ENCODE results near the gene SNRNP25.

Gene SNRNP25

GRCh38 chr16:62968-63391 is 9.4 kb downstream of the SNRNP25 start:
- no peak for DNase-seq (ENCODE audit: low read depth in 2 of 2)

GRCh38 chr16:63466-63865 is 9.8 kb downstream of the SNRNP25 start:
- no peak for DNase-seq (ENCODE audit: low read depth in 2 of 2)

GRCh38 chr16:63998-64913 is 10.6 kb downstream of the SNRNP25 start:
- no peak for DNase-seq (ENCODE audit: low read depth in 2 of 2)

GRCh38 chr16:64914-65255 is 11.3 kb downstream of the SNRNP25 start:
- DNase-seq (ENCODE audit: low read depth in 2 of 2), result no peak

GRCh38 chr16:65745-66144 is 12.1 kb downstream of the SNRNP25 start:
- DNase-seq (ENCODE audit: low read depth in 2 of 2), result peak; percentile 80 to 89

- DNase-seq (ENCODE audit: low read depth in 2 of 2), result no peak
Observed at GRCh38 chr16:66309-67182, 12.9 kb downstream of the SNRNP25 start.

- no peak for DNase-seq (ENCODE audit: low read depth in 2 of 2)
Observed at GRCh38 chr16:67183-67791, 13.7 kb downstream of the SNRNP25 start.

- no peak for DNase-seq (ENCODE audit: low read depth in 2 of 2)
Observed at GRCh38 chr16:67884-68789, 14.5 kb downstream of the SNRNP25 start.

- no peak for DNase-seq (ENCODE audit: low read depth in 2 of 2)
Observed at GRCh38 chr16:69181-69580, 15.6 kb downstream of the SNRNP25 start.

GRCh38 chr16:71210-71539 is 17.5 kb downstream of the SNRNP25 start:
- DNase-seq (ENCODE audit: low read depth in 2 of 2), result no peak

- DNase-seq (ENCODE audit: low read depth in 2 of 2), result no peak
Observed at GRCh38 chr16:71540-72401, 18.1 kb downstream of the SNRNP25 start.

- no peak for DNase-seq (ENCODE audit: low read depth in 2 of 2)
Observed at GRCh38 chr16:72561-73548, 19.2 kb downstream of the SNRNP25 start, which contains the start of gene RHBDF1. TSS of gene RHBDF1 (minus strand) at chr16:72631. CDS start at chr16:65015, 7,616 bp downstream.

GRCh38 chr16:74051-74746 is 20.6 kb downstream of the SNRNP25 start:
- no peak for DNase-seq (ENCODE audit: low read depth in 2 of 2)

- DNase-seq (ENCODE audit: low read depth in 2 of 2), result no peak
Observed at GRCh38 chr16:74747-75334, 21.2 kb downstream of the SNRNP25 start.

- DNase-seq (ENCODE audit: low read depth in 2 of 2), result no peak
Observed at GRCh38 chr16:75580-76501, 22.2 kb downstream of the SNRNP25 start.

- DNase-seq (ENCODE audit: low read depth in 2 of 2), result no peak
Observed at GRCh38 chr16:76535-77272, 23.1 kb downstream of the SNRNP25 start.
